HG03469 (cell line): ENCODE measurements around the gene OR56B1.

Experiments
- ATAC-seq: cut with Tn5 transposase; IDR thresholded peaks from one replicate; pipeline ENCODE4 v1.9.1; 2021; ENCODE audit warnings: mild to moderate bottlenecking, moderate library complexity, moderate number of reproducible peaks; ENCODE audit not compliant: unreplicated experiment

OR56B1 gene

DNA sequence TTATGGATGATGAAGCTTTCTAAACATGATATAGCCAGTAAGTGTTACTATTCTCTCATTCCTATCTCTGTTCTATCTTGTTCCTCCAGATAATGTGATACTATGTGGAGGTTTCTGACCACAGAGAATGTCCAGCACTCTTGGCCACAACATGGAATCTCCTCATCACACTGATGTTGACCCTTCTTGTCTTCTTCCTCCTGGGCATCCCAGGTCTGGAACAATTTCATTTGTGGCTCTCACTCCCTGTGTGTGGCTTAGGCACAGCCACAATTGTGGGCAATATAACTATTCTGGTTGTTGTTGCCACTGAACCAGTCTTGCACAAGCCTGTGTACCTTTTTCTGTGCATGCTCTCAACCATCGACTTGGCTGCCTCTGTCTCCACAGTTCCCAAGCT lies 9.9 kb upstream of the OR56B1 start:
- ATAC-seq: no peak

DNA sequence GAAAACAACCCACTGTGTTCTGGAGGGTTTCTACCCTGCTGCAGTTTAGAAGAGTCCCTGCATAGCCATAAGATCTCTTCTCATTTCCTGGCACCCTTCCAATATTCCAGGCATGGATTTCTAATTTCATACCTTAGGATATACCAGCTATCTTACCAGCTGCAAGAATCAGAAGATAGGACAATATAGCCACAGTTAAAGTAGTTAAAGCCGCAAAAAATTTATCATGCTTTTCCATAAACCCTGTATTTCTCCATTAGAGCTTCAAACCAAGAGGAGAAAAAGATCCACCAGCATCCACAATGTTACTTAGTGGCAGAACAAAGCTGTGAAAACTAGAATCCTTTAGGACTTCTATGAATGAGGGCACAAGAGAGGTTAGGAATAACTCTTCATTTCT lies 8.6 kb upstream of the OR56B1 start:
- no peak for ATAC-seq

DNA sequence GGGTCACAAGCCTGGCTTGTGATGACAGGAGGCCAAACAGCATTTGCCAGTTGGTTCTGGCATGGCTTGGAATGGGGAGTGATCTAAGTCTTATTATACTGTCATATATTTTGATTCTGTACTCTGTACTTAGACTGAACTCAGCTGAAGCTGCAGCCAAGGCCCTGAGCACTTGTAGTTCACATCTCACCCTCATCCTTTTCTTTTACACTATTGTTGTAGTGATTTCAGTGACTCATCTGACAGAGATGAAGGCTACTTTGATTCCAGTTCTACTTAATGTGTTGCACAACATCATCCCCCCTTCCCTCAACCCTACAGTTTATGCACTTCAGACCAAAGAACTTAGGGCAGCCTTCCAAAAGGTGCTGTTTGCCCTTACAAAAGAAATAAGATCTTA lies 843 bp downstream of the OR56B1 start:
- ATAC-seq: no peak

DNA sequence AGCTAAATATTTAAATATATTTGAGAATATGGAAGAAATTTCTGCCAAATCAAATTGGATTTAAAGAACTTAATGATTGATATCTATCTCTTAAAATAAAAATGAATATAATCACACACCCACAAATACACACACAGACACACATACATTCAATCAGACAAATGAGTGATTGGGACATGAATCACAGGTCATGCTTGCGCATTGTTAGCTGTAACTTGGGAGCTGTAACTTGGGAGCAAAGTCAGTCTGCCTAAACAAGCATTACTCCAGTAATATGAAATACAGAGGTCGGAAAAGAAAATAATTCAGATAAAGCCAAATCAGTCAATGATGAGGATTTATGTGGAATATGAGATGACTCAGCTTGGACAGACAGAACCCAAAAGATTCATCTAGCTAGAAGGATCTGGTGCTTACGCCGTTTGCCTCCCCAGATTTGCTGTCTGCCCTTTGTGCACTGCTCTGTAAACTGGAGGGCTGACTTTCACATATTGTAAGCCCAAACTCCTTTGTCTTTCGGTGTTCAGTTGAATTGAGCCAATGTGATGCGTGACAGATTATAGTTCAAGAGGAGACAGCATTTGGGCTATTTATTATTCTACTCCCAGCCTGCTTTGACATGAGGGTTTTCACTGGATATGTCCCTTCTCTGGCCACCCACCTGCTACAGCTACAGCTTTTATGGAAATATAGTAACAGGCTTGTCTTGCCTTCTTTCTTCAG lies 1.6 kb downstream of the OR56B1 start:
- no peak for ATAC-seq

DNA sequence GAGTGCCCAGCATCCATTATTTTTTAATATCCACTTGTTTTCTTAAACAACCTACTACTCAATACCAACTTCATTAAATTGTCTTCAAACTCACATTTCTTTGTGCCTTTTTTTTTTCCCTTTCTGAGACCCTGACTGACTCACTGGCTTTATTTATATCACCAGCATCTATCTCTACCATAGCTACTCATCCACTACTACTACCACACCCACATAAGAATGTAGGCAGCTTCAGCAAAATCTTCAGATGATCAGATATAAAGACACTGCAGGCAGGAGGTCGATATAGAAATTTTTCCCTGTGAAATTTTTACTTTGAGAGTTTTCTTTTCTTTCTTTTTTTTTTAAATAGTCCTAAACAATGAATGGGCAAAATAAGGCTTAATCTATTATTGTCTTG lies 2.2 kb downstream of the OR56B1 start:
- no peak for ATAC-seq

DNA sequence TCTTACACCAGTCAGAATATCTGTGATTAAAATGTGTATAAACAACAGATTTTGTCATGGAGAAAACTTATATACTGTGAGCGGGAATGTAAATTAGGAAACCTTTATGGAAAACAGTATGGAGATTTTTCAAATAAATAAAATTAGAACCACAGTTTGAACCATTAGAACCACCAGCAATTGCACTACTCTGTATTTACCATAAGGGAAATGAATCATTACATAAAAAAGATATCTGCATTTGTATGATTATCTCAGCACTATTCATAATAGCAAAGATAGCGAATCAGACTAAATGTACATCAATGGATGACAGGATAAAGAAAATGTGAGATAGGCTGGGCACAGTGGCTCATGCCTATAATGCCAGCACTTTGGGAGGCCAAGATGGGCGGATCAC lies 10.4 kb downstream of the OR56B1 start:
- ATAC-seq: no peak

DNA sequence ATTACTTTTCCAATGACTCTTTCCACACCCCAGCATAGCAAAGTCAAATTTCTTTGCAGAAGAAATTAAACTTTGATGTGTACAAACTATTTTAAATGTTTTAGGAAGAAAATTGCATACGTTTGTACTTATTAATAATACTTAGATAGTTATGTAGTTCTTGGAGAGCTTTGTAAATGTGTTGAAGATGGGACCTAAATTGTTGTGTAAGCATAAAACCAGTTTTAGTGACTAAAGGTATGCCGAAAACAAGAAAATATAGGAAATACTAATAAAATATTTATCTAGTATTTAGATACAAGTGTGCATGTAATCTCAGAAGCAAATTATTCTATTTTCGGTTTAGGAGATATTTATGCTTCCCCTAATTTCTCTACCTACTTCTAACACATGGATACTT lies 13.6 kb downstream of the OR56B1 start:
- ATAC-seq: no peak

DNA sequence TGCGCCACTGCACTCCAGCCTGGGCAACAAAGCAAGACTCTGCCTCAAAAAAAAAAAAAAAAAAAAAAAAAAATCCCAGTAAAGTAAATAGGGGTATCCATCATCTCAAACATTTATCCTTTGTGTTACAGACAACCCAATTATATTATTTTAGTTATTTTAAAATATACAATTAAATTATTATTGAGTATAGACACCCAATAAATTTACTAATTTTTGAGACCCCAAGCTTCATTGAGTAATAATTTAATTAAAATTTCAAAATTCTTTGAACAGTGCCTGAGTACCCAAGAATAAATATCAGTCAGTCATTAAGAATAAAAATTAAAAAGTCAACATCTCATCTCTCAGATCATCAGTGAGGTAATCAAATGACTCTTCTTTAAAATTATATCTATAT lies 17.7 kb downstream of the OR56B1 start, which contains the start of gene OR52N4:
Gene OR52N4 (plus strand): TSS at position 301 of the 400 bp plus-strand sequence. CDS start 498 bp downstream, outside the sequence.
- ATAC-seq: no peak

DNA sequence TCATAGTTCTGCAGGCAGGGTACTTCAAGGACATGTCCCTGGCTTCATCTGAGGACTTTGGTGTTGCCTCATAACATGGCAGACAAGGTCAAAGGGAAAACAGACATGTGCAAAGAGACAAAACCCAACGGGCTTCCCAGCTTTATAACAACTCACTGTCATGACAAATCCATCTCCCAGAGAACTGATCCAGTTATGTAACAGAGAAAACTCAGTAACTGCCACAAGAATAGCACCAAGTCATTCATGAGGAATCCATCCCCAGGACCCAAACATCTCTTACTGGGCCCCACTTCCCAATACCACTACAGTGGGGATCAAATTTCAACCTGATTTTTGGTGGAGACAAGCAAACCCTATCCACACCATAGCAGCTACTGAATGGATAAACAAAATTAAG lies 30.8 kb downstream of the OR56B1 start:
- no peak for ATAC-seq

DNA sequence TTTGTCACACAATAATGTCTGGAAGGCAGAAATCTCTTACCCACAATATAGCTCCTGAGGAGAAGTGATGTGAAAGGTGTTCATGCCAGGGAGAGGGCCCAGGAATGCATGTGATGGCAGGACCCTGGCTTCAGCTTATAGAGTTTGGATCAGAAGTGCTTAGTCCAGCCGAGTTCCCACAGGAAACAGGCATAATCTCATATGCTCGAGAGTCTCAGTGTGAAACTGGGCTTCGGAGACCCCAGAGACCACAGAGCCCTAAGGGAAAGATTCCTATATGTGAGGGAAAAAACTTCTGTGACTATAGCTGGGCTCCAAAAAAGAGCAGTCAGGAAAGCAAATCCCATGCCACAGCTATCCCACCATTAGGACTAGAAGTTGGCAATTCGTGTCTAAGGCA lies 47.0 kb downstream of the OR56B1 start, which contains the start of gene OR52N5:
Gene OR52N5 (minus strand): TSS at position 101 of the 400 bp plus-strand sequence. CDS start 4,721 bp downstream, outside the sequence.
- no peak for ATAC-seq
